Mesenchymal stem cell (in vitro differentiated cells and primary cell): ENCODE measurements around the gene RCAN2.

ENCODE experiments used
- DNase-seq: peaks from one replicate; pipeline ENCODE4 v3.0.0-alpha.2; 2013
- H2AFZ ChIP-seq: one replicate; pipeline ENCODE4 v1.6.1; 2013; ENCODE audit warnings: low read depth, mild to moderate bottlenecking, control low read depth, inconsistent platforms, low read length, moderate library complexity
- H2AK5ac ChIP-seq: 2 replicates; pipeline ENCODE4 v1.6.1; 2013; ENCODE audit warnings: low read length, moderate library complexity, mild to moderate bottlenecking, inconsistent platforms; ENCODE audit not compliant: severe bottlenecking
- H2BK120ac ChIP-seq: one replicate; pipeline ENCODE4 v1.6.1; 2013; ENCODE audit warnings: low read depth, mild to moderate bottlenecking, inconsistent platforms, low read length, moderate library complexity
- H2BK12ac ChIP-seq, 2 experiments: one replicate each; pipeline ENCODE4 v1.6.1; 2013; ENCODE audit warnings: inconsistent platforms in 2 of 2, low read length in 2 of 2, mild to moderate bottlenecking in 2 of 2, moderate library complexity in 2 of 2, control low read depth in 1 of 2
- H2BK15ac ChIP-seq: one replicate; pipeline ENCODE4 v1.6.1; 2013; ENCODE audit warnings: mild to moderate bottlenecking, low read depth, inconsistent platforms; ENCODE audit not compliant: poor library complexity, severe bottlenecking
- H2BK5ac ChIP-seq: 2 replicates; pipeline ENCODE4 v1.6.1; 2013; ENCODE audit warnings: low read depth, mild to moderate bottlenecking, low read length, control low read depth, inconsistent platforms; ENCODE audit not compliant: poor library complexity, severe bottlenecking
- H3K14ac ChIP-seq, 2 experiments: one replicate each; pipeline ENCODE4 v1.6.1; 2013; ENCODE audit warnings: inconsistent platforms in 2 of 2, low read length in 2 of 2, control low read depth in 1 of 2, mild to moderate bottlenecking in 1 of 2, moderate library complexity in 1 of 2
- H3K18ac ChIP-seq, 2 experiments: one replicate each; pipeline ENCODE4 v1.6.1; 2013; ENCODE audit warnings: inconsistent platforms in 2 of 2, low read length in 2 of 2, control low read depth in 1 of 2, low read depth in 1 of 2, mild to moderate bottlenecking in 1 of 2
- H3K23ac ChIP-seq, 2 experiments: one replicate each; pipeline ENCODE4 v1.6.1; 2013; ENCODE audit warnings: inconsistent platforms in 2 of 2, low read length in 2 of 2, mild to moderate bottlenecking in 2 of 2, moderate library complexity in 2 of 2, control low read depth in 1 of 2
- H3K27ac ChIP-seq: 2 replicates; pipeline ENCODE4 v1.5.1; 2013; ENCODE audit warnings: mild to moderate bottlenecking, moderate library complexity, low read length, control low read depth, inconsistent platforms; ENCODE audit not compliant: poor library complexity, severe bottlenecking
- H3K27me3 ChIP-seq, 2 experiments: 2 replicates each; pipeline versions ENCODE4 v1.6.1 to v1.7.0; 2013; ENCODE audit warnings: low read length in 2 of 2, mild to moderate bottlenecking in 2 of 2, moderate library complexity in 2 of 2, control low read depth in 1 of 2, inconsistent platforms in 1 of 2; ENCODE audit not compliant: control insufficient read depth in 1 of 2, insufficient read depth in 1 of 2
- H3K36me3 ChIP-seq, 2 experiments: 2 replicates each; pipeline versions ENCODE4 v1.6.1 to v1.7.0; 2013; ENCODE audit warnings: low read length in 2 of 2, control low read depth in 1 of 2, inconsistent platforms in 1 of 2, low read depth in 1 of 2, mild to moderate bottlenecking in 1 of 2; ENCODE audit not compliant: insufficient read depth in 2 of 2, control insufficient read depth in 1 of 2
- H3K4ac ChIP-seq, 2 experiments: one replicate each; pipeline ENCODE4 v1.6.1; 2013; ENCODE audit warnings: inconsistent platforms in 2 of 2, low read length in 2 of 2, mild to moderate bottlenecking in 2 of 2, moderate library complexity in 2 of 2, control low read depth in 1 of 2, low read depth in 1 of 2
- H3K4me1 ChIP-seq: 2 replicates; pipeline ENCODE4 v1.6.1; 2013; ENCODE audit warnings: low read depth, low read length, control low read depth; ENCODE audit not compliant: control insufficient read depth, insufficient read depth
- H3K4me2 ChIP-seq: 2 replicates; pipeline ENCODE4 v1.6.1; 2013; ENCODE audit warnings: low read length, mild to moderate bottlenecking, inconsistent platforms; ENCODE audit not compliant: poor library complexity, severe bottlenecking
- H3K4me3 ChIP-seq, 2 experiments: 2 replicates each; pipeline versions ENCODE4 v1.5.1 to v1.7.0; 2013; ENCODE audit warnings: low read length in 2 of 2, mild to moderate bottlenecking in 2 of 2, control low read depth in 1 of 2, low read depth in 1 of 2; ENCODE audit not compliant: insufficient read depth in 1 of 2
- H3K79me1 ChIP-seq: replicated peaks from 2 replicates; pipeline ENCODE4 v1.6.1; 2013; ENCODE audit warnings: mild to moderate bottlenecking, control low read depth, low read length, inconsistent platforms; ENCODE audit not compliant: poor library complexity, severe bottlenecking
- H3K9ac ChIP-seq: 2 replicates; pipeline ENCODE4 v1.7.0; 2013; ENCODE audit warnings: mild to moderate bottlenecking, low read length, moderate library complexity
- H3K9me3 ChIP-seq: 2 replicates; pipeline ENCODE4 v1.7.0; 2013; ENCODE audit warnings: mild to moderate bottlenecking, low read length; ENCODE audit not compliant: control insufficient read depth
- H4K8ac ChIP-seq: one replicate; pipeline ENCODE4 v1.6.1; 2013; ENCODE audit warnings: inconsistent platforms, mild to moderate bottlenecking, low read length, moderate library complexity
- H4K91ac ChIP-seq: one replicate; pipeline ENCODE4 v1.6.1; 2013; ENCODE audit warnings: mild to moderate bottlenecking, low read length, inconsistent platforms
- WGBS: methylation state at CpG from one replicate; pipeline ENCODE4 v1.1.7; 2013; ENCODE audit warnings: mixed read lengths; 5-methylcytosine and 5-hydroxymethylcytosine counted together

Gene RCAN2

DNA sequence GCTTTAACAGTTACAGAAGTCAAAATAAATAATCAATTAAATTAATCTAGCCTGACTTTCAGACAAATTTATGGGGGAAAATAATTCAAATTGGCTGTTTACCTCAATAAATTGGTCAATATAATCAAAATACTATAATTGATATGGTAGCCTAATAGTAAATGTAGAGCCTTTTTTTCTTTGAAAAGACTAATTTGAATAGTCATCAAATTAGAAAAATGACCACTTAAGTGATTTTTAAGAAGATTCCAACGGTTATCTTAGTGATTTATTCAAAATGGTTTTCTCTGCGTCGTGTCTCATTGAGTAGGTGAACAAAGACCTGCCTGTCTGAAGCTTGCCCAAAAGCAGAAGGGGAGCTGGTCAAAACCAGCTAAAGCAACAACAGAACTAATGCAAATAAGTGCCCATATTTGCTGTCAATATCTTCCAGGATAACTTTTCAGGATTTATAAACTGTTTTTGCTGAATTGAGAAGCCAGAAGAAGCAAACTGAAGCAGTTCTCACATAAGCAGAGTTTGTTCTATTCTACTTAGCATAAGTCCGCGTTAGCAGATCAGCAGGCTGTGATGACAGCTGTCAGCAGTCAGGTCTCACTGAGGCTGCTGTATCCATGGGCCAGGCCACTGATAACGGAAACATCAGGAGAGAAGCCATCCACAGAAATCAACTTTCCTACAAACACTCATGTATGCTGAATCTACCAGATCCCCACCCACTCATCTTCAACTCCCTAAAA, 7.0 kb downstream of the RCAN2 start:
- Histone ChIP-seq H3K27me3 (peaks cover 0 to 22% of the 10 kb centered on the region in 2 experiments), H3K23ac (no peak overlapping the region), H3K4me2 (no peak overlapping the region), H3K9ac (no peak overlapping the region), H3K27ac (no peak overlapping the region), H4K91ac (no peak overlapping the region), H3K18ac (no peak overlapping the region), H2BK120ac (no peak overlapping the region), H3K9me3 (no peaks in the 10 kb centered on the region), H3K4me1 (no peaks in the 10 kb centered on the region), H2BK12ac (no peak overlapping the region), H3K36me3 (no peaks in the 10 kb centered on the region), H3K79me1 (peaks cover 2% of the 10 kb centered on the region), H3K4ac (no peak overlapping the region), H4K8ac (no peak overlapping the region), H3K14ac (no peak overlapping the region), H2BK5ac (no peak overlapping the region), H3K4me3 (no peak overlapping the region), H2BK15ac (no peak overlapping the region), H2AFZ (no peak overlapping the region), H2AK5ac (no peak overlapping the region)
- 83% methylated on average over 6 of the region's 6 CpGs for WGBS
- DNase-seq = no peak

DNA sequence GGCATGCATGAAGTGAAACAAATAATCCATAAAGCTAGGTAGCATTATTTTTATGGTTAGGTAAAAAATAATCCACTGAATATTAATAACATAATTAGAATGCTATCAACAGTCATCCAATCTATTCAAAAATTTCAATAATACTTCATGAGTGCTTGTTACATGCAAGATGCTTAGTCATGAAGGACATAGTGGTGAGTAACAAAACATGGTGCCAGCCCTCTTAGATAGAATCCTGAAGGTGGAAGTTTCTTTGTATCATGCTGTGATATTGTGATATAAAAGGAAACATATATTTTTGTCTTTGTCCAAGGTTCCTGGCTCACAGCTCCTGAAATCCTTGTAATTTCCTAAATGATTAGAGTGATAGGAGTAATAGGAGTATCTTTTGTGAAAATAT, 14.9 kb downstream of the RCAN2 start:
- Histone ChIP-seq H3K14ac (no peak overlapping the region), H2AK5ac (no peak overlapping the region), H2AFZ (no peak overlapping the region)

DNA sequence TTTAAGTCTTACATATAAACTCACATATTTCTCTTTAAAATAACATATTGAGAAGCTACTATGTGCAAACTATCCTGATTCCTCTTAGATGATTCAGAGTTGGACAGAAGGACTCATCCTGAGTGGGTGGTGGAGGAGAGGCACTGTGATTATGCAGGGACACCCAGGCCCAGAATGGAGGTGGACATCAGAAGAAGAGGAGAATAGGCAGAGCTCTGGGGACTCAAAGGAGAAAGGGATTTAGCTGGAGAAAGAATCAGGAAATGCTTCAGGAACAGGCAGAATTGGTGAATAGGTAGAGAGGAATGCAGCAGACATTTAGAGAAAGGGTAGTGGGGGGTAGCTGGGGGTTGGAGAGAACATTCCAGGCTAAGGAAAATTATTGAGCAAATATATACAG, 17.4 kb downstream of the RCAN2 start:
- Histone ChIP-seq H2BK5ac (no peak overlapping the region), H3K14ac (no peak overlapping the region), H2BK120ac (no peak overlapping the region), H4K91ac (no peak overlapping the region), H3K18ac (no peak overlapping the region), H3K36me3 (no peaks in the 10 kb centered on the region), H2AK5ac (no peak overlapping the region), H3K9me3 (no peaks in the 10 kb centered on the region), H2BK15ac (no peak overlapping the region), H3K4ac (no peak overlapping the region), H4K8ac (no peak overlapping the region), H3K27ac (peak overlapping the region; percentile 39), H3K79me1 (no peaks in the 10 kb centered on the region), H2BK12ac (no peak overlapping the region), H3K9ac (no peak overlapping the region), H3K23ac (no peak overlapping the region), H3K4me1 (peaks cover 3% of the 10 kb centered on the region), H3K4me3 (no peak overlapping the region), H3K27me3 (no peaks in the 10 kb centered on the region), H2AFZ (no peak overlapping the region), H3K4me2 (no peak overlapping the region)
- no peak for DNase-seq

More for the DNA sequence above, 14.9 kb downstream of the RCAN2 start:
- Histone ChIP-seq H2BK15ac (no peak overlapping the region), H3K23ac (no peak overlapping the region), H3K27ac (no peak overlapping the region), H3K4ac (no peak overlapping the region), H3K27me3 (no peaks in the 10 kb centered on the region), H3K18ac (no peak overlapping the region), H4K91ac (no peak overlapping the region), H3K4me1 (peaks cover 1% of the 10 kb centered on the region), H3K36me3 (no peaks in the 10 kb centered on the region), H3K9me3 (no peaks in the 10 kb centered on the region), H3K4me2 (no peak overlapping the region), H4K8ac (no peak overlapping the region), H2BK12ac (no peak overlapping the region), H3K79me1 (peaks cover 2% of the 10 kb centered on the region), H3K4me3 (no peak overlapping the region), H3K9ac (no peak overlapping the region), H2BK120ac (no peak overlapping the region), H2BK5ac (no peak overlapping the region)
- DNase-seq = no peak

DNA sequence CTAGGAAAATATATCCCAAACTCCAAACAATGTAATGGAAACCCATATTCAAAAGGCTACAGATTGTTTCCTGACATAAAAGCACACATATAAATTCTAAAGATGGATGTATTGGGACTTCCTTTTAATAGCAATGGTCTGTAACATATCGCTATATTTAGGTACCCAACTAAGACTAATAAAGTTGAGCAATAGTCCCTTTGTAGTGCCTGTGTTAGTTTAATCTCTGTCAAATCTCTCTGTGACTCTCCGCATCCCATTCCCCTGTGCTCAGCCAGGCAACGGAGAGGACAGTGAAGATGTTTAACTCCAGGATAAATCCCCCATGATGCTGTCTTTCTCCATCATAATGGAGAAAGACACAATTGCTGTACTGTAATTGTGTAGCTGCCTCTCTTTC, 19.0 kb downstream of the RCAN2 start:
- Histone ChIP-seq H2AK5ac (no peak overlapping the region), H3K9ac (no peak overlapping the region), H3K36me3 (no peaks in the 10 kb centered on the region), H2BK15ac (no peak overlapping the region), H3K79me1 (no peaks in the 10 kb centered on the region), H4K91ac (no peak overlapping the region), H3K27me3 (no peaks in the 10 kb centered on the region), H2BK5ac (no peak overlapping the region), H2AFZ (no peak overlapping the region), H3K18ac (no peak overlapping the region), H4K8ac (no peak overlapping the region), H3K27ac (no peak overlapping the region), H2BK120ac (no peak overlapping the region), H3K4ac (no peak overlapping the region), H3K14ac (no peak overlapping the region), H3K4me3 (no peak overlapping the region), H3K23ac (no peak overlapping the region), H3K4me2 (no peak overlapping the region), H3K9me3 (no peaks in the 10 kb centered on the region), H2BK12ac (no peak overlapping the region), H3K4me1 (peaks cover 4% of the 10 kb centered on the region)
- no peak for DNase-seq
- WGBS = 86% methylated on average over 2 of the region's 3 CpGs
